HG03108 (cell line): ENCODE results near the gene GPLD1.

ENCODE experiments used
- ATAC-seq: cut with Tn5 transposase; IDR thresholded peaks from one replicate; pipeline ENCODE4 v1.9.1; 2021; ENCODE audit warnings: moderate library complexity; ENCODE audit not compliant: unreplicated experiment

The GPLD1 gene

DNA sequence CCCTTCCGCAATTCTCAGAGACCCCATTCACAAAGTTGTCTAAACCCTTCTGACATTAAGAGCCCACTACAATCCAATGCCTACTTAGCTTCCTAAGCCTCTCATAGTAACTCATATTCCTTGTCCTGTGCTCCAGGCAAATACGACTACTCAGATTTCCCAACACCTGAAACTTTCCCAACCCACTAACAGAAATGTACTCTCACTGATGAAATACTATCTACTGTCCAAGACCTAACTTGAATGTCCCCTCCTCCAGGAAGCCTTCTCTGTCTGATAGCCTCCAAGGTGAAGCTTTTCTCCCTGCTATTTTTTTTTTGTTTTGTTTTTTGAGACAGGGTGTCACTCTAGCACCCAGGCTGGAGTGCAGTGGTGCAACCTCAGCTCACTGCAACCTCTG is 30.4 kb downstream of the GPLD1 start:
- ATAC-seq, result no peak

DNA sequence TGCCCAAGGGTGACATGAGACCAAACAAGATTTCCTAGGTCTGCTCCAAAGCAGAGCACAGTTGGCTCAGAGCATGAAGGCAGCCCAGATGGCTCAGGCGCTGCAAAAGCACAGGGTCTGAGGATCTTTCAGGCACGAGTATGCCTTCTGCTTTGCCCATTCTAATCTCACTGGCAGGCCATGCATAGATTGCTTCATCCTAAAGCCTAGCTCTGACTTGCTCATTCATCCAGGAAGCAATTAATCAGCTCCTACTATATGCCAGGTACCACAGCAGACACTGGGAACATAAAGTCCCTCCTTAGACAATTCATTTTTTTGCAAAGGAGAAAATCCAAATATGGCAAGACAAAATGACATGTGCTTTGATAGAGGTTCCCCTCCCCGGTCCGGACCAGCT is 31.2 kb downstream of the GPLD1 start:
- no peak for ATAC-seq

DNA sequence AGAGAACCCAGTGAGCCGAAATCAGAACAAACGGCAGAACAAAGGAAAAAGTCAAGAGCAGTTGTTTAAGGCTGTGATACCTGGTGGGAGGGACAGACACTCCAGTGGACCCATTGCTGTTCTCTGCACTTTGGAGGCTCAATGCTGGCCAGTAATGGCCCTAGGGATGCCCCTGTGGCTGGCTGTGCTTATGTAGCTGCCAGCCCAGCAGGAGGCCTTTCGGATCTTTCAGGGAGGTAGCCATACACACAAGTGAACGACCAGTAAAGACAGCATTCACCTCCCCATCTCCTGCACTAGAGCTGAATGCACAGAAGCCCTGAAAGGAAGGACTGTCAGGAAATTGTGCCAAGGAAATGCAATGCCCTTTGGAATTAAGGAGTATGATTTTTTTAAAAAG is 34.3 kb downstream of the GPLD1 start:
- ATAC-seq, result no peak

DNA sequence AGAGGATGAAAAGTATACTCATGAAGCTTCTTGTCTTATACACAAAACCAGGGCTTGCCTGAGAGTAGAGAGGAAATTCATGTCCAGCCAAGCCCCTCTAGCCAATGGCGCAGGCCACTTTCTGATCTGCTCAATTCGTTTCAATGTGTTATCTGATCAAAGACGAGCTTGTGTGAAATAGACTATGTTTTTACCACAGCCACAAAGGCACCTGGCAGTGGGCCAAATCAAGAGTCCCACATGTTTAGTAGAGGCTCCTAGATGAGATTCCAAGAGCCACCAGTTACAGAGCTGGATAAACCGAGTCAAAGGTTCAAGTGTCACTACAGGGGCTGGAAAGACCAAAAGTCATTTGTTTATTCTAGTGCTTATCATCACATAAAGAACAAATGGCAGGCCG is 34.9 kb downstream of the GPLD1 start:
- ATAC-seq, result no peak

DNA sequence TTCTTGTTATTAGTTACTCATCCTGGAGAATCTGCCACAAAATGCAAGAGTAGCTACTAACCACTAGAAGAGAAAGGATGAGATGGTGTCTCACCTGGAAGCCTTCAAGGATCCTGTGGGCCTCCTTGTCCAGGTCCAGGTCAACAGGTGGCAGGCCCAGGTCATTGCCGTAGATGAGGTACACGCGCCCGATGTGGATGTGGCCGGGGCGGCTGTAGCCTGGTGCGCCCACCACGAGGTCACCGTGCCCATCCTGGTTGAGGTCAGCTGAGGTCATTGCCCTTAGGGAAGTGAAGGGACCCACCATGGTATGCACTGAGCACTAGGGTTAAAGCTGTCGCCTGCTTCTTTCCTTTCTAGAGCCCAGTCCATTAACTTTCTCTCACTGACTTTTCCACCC is 35.5 kb downstream of the GPLD1 start:
- no peak for ATAC-seq

DNA sequence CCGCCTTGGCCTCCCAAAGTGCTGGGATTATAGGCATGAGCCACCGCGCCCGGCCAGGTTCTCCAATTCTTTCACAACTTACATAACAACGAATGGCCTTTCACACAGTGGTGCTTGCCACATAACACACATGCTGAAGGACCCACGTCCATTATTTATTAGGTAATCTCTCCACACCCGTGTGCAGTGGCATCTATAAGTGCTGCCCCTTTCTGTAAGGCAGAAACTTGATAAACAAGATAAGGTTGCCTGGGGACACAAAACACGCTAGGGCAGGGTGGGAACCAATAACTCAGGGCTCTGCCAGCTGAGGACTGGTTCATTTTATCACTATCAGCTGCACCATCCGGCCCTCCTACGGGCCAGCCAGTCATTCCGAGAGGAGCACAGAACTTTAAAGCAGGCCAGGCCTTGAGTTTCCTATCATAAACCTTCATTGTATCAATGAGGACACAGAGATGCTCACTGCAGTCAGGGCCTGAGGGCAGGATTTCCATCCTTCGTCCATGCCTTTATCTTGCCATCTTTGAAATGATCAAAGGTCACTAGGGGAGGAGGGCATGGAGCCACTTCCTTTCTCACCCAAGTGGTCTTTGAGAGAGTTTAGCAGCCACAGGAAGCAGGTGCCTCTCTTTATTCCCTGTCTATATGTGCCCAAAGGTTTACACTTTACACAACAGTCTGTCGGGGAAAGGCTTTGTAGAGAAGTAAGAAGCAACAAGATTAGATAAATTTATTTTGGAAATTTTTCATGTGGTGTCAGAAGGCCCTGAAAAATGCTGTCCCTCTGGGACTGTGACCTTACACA is 37.6 kb downstream of the GPLD1 start:
- no peak for ATAC-seq

DNA sequence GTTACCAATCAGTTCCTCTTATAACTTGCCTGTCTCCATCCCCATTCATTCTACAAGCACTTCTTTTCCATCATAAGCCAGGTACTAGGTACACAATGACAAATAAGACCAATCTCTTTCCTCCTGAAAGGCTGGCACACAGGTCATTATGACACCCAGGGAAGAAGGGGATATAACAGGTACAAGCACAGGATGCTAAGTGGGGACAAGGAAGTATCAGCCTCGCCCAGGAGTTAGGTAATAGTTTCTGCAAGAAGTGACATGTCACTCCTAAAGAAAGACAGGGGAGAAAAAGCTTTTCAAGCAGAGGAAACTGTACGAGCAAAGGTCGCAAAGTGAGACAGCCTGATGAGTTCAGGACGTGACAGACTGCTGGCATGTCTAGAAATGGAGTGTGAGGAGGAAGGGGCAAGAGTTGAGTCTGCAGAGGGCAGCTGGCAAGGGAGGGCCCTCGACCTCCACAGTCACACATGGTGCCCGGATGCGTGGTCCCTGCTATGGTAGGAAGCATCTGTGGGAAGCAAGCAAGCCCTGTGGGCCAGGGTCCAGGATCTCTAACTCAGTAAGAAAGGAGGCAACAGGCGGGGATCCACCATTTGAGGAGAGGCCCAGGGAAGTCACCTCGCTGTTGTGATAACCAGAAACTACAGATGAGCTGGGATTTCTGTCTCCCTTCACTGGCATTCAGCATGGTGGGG is 40.4 kb downstream of the GPLD1 start:
- no peak for ATAC-seq

DNA sequence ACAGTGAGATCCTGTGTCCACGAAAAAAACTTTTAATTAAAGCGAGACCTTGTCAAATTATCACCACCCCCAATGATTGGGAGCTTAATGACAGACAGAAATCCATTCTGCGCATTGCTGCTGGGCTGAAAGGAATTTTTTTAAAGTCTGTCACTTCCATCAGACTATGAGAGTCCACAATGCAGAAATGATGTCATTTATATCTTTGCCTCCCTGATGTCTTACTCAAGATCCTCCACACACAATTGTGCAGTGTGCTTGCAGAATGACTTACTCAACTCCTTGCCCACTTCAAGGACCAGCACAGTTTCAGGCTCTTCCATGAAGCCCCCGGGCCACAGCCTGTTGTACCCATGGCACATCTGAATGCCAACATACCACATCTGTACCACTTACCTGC is 41.0 kb downstream of the GPLD1 start:
- no peak for ATAC-seq

DNA sequence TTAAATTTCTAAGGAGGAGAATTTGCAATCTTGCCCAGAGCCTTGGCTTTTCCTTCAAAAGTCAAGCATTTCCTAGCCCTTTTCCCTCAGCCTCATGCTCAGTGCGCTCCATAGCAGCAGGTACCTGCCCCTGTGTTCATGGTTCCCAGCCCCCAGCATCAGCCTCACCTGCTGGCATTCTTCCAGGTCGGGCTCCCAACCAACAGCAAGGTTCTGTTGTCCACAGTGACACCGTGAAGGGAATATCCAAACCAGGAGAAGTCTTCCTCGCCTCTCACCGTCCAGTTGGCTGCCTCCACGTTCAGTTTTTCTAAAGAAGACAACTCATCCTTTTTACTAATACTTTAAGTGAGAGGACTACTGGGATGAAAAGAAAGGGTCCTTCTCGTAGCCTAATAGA is 42.7 kb downstream of the GPLD1 start:
- ATAC-seq, result no peak

DNA sequence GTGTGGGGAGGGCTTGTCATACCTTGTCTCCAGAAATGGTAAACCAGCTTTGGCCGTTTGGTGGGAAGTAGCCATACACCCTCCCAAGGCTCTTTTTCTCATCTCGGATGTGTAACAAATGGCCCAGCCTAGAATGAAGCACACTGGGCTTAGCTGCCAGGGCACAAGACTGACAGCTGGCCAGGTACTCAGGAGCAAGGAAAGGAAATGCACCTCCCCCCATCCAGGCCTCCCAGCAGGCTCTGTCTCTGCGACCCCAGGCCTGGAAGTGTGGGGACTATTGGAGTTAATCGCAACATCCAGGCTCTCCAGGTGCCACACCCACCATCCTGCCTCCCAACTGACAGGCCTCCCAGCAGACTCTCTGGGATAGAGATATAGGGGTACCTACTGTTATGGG is 43.7 kb downstream of the GPLD1 start:
- ATAC-seq, result no peak

DNA sequence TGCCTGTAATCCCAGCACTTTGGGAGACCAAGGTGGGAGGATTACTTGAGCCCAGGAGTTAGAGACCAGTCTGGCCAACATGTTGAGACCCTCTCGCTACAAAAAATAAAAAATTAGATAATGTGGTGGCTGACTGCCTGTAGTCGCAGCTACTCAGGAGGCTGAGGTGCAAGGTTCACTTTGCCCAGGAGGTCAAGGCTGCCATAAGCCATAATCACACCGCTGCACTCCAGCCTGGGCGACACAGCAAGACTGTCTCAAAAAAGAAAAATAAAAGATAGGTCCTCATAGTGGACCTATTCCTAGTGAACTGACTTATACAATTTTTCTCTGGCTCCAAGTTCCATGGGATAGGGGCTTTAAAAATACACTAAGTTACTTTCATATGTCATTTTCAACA is 44.8 kb downstream of the GPLD1 start:
- ATAC-seq, result no peak

DNA sequence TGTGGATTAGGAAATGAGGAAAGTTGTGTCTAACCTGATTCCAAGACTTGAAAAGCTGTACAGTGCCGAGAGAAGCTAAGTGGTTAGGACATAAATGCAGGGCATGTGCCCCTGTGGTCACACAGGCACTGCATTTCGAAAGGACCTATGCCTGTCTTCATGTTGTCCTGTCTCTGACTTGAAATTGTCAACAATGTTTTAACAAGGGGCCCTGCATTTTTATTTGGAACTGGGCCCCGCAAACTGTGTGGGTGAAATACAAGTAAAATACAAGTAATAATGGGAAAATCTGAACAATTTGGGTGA is 47.8 kb downstream of the GPLD1 start:
- no peak for ATAC-seq

DNA sequence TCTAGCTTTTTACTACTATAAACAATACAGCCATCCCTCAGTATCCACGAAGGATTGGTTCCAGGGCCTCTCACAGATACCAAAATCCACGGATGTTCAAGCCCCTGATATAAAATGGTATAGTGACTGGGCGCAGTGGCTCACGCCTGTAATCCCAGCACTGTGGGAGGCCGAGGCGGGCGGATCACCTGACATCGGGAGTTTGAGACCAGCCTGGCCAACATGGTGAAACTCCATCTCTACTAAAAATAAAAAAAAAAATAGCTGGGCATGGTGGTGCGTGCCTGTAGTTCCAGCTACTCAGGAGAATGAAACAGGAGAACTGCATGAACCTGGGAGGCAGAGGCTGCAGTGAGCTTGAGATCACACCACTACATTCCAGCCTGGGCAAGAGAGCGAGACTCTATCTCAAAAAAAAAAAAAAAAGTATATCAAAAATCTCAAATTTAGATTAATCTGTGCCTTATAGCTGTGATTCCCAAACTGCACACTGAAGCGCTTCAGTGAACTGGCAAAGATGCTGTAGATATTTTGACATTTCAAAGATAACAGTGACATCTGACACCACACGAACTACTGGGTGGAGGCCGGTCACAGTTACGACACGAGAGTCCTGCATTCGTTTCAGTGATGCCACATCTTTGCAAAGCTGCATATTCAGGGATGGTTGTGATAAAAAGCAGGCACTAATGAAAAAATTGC is 48.3 kb downstream of the GPLD1 start:
- ATAC-seq, result no peak

DNA sequence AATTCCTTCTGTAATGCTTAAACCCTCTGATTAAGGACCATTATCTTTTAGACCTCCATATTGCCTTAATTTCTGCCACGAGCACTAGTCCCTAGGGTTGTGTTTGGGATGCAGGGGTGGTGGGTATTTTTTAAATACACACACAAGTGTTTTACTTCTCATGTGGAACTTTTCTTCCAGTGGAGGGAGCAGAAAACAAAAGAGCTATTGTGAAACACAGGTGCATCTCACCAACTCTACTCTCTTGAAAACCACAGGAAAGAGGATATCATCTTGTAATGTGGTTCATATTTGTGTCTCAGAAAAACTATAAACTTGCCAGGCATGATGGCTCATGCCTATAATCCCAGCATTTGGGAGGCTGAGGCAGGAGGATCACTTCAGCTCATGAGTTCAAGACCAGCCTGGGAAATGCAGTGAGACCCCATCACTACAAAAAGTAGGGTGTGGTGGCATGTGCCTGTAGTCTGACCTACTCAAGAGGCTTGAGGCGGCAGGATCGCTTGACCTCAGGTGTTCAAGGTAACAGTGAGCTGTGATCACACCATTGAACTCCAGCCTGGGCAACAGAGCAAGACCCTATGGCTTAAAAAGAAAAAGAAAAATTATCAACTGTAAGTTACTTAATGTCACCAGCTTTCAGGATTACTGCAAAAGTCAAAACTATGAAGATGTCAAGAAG is 49.4 kb downstream of the GPLD1 start:
- ATAC-seq, result no peak

DNA sequence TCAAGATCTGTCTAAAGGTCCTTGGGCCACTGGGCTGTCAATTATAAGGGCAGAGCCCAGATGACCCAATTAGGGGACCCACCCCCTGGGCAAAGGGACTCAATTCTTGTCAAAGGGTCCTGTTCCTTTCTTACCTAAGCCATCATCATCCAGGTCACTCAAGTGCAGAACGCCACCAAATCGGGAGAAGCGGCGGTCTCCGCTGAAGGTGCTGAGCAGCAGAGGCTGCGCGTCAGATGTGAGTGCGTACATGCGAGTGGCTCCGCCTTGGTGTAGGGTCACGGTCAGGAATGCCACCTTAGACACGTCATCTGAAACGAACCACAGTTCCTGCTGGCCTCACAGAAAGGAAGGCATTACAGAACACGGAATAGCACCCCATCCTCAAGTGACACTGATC is 52.4 kb downstream of the GPLD1 start:
- no peak for ATAC-seq

DNA sequence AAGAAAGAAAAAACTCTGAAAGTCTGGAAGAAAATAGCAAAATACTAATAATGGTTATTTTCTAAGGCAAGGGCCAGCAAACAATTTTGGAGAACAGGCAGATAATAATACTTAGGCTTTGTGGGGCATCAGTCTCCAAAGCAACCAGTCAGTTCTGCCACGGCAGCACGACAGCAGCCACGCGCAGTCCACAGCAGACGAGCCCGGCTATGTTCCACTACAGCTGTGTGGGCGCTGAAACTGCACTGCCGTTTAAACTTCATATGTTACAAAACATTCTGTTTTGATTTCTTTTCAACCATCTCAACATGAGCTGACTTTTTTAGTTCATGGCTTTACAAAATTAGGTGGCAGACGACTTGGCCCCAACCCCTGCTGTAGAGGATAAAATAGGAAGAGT is 56.8 kb downstream of the GPLD1 start:
- ATAC-seq, result no peak

DNA sequence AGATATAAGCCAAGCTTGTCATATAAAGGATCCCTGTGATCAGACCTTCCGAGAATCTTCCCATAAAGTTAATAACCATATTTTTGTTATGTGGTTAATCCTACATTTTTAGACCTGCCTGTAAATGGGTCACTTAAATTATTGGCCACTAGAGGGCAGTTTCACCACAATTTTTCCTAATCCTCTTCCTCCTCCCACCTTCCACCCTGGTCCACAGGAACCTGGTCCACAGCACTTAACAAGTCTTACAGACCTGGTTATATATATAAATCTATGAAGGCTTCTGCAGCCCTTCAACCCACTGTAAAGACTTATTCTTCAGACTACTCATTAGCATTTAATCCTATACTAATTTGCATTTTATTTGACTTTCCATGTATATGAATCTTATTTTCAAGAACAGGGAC is 58.3 kb downstream of the GPLD1 start:
- no peak for ATAC-seq

DNA sequence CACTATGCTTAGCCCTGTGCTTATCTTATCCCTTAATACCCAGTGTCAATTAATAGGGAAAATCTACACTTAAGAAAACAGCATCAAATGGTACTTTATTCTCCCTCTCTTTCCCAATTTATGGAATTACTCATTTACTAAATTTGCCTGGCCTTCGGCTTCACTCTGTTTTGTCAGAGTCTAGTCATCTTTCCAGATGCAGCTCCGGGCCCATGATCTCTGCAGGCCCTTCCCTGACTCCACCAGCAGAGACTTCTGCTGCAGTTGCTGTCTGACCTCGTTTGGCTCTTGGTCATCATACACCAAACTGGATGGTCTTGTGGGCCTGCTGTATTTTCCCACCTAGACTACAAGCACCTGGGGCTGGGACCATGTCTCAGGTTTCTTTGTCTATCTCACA is 59.3 kb downstream of the GPLD1 start:
- ATAC-seq, result no peak

DNA sequence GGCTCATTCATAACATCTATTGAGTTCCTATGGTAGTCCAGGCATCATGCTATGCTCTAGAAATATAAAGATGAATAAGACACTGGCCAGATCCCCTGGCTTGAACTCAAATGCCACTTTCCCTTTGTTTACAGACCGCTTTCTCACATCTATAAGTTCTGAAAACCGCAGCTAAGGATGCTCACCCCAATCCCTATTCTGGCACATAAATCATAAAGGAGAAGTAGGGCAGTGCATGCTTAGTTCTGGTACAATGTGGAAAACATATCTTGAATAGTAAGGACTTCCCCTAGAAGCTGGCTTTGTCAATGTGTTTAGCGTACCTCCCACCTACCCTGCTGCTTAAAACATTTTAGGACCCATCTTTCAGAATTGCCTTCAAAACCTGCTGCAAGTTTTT is 60.2 kb downstream of the GPLD1 start:
- no peak for ATAC-seq

DNA sequence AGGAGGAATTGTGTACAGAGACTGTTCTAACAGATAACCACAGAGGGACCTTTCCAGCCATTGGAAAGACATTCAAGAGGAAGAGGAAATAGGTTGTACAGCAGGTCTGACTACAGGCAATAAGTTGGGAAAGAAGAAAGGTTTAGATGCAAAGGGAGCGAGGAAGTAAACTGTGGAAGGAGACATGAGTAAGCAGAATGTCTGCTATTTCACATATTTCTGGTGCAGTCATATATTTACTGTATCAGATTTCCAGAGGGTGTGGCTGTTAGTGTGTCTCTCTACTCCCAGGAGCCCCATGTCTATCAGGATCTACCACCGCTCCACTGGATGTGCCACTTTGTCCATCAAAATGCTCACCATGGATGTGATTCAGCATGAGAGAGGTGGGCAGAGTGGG is 60.8 kb downstream of the GPLD1 start:
- no peak for ATAC-seq

DNA sequence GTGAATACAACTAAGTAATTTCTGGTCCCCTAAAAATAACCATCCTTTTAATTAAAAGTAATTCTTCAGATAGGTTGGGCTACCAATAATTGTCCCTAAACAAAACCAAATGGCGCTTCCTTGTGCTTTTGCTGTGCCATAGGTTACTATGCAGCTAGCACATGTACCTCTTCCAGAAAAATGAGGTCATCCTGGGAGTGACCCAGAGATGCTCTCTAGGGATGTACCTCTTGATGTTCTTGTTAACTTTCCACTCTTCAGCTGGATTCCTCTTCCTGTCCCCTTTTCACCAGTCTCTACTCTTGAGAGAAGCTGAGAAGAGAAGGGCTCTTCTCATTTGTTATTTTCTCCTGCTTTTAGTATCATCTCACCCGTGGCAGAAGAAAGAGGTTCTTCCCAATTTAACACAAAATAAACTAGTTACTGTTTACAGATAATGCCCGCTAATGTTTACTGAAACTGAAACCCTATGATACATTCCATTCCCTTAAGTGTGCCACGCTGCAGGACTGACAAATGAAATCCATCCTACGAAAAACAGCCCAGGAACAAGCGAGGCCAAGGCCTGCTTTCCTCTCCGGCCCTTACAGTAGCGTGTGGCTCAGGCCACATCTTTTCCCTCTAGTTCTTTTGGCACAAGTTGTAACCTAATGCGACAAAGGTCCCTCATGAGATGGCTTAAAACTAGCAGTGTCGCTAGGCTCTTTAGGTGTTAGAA is 62.5 kb downstream of the GPLD1 start:
- ATAC-seq, result no peak
